Neural cell (in vitro differentiated cells): ENCODE measurements around the gene PPP6C. TPM values are rescaled to one million over a fixed set of nuclear protein-coding genes. Genes with fewer than 3 reads are reported as not detected.

Experiments
- polyA plus RNA-seq: library from polyadenylated mRNA; depleted of rRNA; stranded (reverse); fragments of >200 nt; gene quantifications from 2 replicates; pipeline ENCODE4 v1.2.3, GENCODE V29; 2014

PPP6C gene
- polyA plus RNA-seq, 1 donor from 2014 or later = 25.1 TPM

Other genes starting within 250 kb of the PPP6C start
- 15.3 and 23.1 TPM in 2 replicates for gene GOLGA1, start 248.7 kb downstream of the PPP6C start, polyA plus RNA-seq
- 30.0 and 43.2 TPM in 2 replicates for gene SCAI, start 46.3 kb downstream of the PPP6C start, polyA plus RNA-seq
- gene RABEPK, start 10.7 kb upstream of the PPP6C start, polyA plus RNA-seq = 58.2 and 67.2 TPM in 2 replicates
- gene HSPA5, start 51.5 kb upstream of the PPP6C start, polyA plus RNA-seq = 17.6 and 20.7 TPM in 2 replicates
- gene GAPVD1, start 72.0 kb upstream of the PPP6C start, polyA plus RNA-seq = 39.4 and 49.2 TPM in 2 replicates